ENCODE data around the gene NLRC4. TPM values are rescaled to one million over a fixed set of nuclear protein-coding genes. Genes with fewer than 3 reads are reported as not detected.

Gene NLRC4, protein sequence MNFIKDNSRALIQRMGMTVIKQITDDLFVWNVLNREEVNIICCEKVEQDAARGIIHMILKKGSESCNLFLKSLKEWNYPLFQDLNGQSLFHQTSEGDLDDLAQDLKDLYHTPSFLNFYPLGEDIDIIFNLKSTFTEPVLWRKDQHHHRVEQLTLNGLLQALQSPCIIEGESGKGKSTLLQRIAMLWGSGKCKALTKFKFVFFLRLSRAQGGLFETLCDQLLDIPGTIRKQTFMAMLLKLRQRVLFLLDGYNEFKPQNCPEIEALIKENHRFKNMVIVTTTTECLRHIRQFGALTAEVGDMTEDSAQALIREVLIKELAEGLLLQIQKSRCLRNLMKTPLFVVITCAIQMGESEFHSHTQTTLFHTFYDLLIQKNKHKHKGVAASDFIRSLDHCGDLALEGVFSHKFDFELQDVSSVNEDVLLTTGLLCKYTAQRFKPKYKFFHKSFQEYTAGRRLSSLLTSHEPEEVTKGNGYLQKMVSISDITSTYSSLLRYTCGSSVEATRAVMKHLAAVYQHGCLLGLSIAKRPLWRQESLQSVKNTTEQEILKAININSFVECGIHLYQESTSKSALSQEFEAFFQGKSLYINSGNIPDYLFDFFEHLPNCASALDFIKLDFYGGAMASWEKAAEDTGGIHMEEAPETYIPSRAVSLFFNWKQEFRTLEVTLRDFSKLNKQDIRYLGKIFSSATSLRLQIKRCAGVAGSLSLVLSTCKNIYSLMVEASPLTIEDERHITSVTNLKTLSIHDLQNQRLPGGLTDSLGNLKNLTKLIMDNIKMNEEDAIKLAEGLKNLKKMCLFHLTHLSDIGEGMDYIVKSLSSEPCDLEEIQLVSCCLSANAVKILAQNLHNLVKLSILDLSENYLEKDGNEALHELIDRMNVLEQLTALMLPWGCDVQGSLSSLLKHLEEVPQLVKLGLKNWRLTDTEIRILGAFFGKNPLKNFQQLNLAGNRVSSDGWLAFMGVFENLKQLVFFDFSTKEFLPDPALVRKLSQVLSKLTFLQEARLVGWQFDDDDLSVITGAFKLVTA
- total RNA-seq, result not detected in 2 replicates

DNA sequence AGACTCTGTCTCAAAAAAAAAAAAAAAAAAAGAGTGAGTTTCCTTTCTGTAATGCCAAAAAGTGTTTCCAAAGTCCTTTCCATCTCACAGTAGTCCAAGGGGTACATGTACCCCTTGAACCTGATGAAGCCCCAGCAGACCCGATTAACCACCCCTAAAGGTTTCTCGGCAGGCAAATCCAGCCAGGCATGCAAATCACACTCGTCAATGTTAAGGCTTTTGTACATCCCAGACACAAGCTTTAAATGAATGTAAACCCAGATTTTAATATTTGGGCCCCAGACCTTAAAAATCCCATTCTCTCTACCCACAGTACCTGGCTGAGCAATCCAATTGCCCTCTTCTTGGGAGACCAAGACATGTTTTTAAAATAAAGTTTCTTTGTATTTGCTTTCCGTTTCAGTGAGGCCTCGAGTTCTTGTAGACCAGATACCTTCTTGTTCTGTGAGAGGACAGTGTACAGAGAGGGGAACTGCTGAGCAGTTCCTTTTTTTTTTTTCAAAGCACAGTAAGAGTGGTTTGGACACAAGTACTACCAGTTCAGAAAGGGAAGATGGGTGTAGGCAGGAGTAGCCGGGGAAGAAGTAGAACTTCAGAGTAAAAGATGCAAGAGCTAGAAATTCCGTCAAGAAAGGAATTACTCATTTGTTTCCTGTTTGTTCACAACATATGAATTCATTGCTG, at the start of gene NLRC4:
Gene NLRC4 (minus strand): TSS at position 465 of the 684 bp plus-strand sequence. CDS start 8,111 bp downstream, outside the sequence.

DNA sequence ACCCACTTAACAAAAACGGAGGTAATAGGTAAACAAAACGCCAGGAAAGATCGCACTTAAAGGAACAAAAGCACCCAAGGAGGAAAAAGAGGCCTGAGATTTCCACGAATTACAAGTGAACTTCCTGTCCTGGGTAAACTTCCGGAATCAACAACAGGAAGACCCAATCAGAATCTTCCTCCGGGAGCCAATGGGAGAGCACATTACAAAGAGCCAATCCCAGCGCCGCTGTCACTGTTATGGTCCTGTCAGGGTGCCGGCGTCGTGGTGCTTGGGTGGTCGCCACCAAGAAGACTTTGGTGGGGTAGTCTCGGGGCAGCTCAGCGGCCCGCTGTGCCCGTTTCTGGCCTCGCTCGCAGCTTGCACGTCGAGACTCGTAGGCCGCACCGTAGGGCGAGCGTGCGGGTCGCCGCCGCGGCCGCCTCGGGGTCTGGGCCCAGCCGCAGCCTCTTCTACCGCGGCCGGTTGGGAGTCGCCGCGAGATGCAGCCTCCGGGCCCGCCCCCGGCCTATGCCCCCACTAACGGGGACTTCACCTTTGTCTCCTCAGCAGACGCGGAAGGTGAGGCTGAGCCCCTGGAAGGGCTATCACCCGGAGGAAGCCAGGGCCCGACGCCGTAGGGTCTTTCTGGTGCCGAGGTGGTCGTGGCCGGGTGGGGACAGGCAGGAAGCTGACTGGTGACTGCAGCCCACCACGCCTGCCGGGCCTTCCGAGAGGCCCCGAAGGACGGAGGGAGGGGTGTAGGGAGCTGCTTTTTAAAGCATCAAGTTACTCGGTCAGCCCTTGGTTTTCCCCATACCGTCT, 13.2 kb upstream of the NLRC4 start, which contains the start of gene YIPF4:
Gene YIPF4 (plus strand): TSS at position 231 of the 804 bp plus-strand sequence. CDS start 252 bp downstream, at position 483.

Small RNA genes lying within 50 kb of the gene (small RNA-seq; reads per million reads assigned to genes)
- not detected for gene RNU6-647P

Other genes starting within 250 kb of the NLRC4 start
- 51.0 and 65.3 TPM in 2 replicates for gene DPY30, start 225.1 kb downstream of the NLRC4 start, total RNA-seq
- 28.0 and 30.2 TPM in 2 replicates for gene SPAST, start 201.3 kb downstream of the NLRC4 start, total RNA-seq
- gene SLC30A6, start 99.0 kb downstream of the NLRC4 start, total RNA-seq, result 42.5 and 45.8 TPM in 2 replicates
- gene YIPF4, start 13.0 kb upstream of the NLRC4 start, total RNA-seq, result 39.3 and 40.0 TPM in 2 replicates
- gene BIRC6, start 92.1 kb upstream of the NLRC4 start, total RNA-seq, result 154 and 171 TPM in 2 replicates

Measured in articular chondrocyte of knee joint (primary cell).